DND-41 (cell line): ENCODE measurements around the gene S100PBP.

Experiments
- EZH2 ChIP-seq: IDR thresholded peaks from 3 replicates; pipeline ENCODE4 v1.6.1; 2012; ENCODE audit warnings: borderline replicate concordance, low read depth, mild to moderate bottlenecking, moderate library complexity, low read length, inconsistent platforms; ENCODE audit not compliant: severe bottlenecking
- TF ChIP-seq, protein P1 (sequence below): IDR thresholded peaks from 2 replicates; pipeline ENCODE4 v1.5.1; 2012; ENCODE audit warnings: borderline replicate concordance, low read length, moderate library complexity, mild to moderate bottlenecking; ENCODE audit not compliant: poor library complexity, severe bottlenecking; ENCODE audit errors: extremely low read depth

DNA sequence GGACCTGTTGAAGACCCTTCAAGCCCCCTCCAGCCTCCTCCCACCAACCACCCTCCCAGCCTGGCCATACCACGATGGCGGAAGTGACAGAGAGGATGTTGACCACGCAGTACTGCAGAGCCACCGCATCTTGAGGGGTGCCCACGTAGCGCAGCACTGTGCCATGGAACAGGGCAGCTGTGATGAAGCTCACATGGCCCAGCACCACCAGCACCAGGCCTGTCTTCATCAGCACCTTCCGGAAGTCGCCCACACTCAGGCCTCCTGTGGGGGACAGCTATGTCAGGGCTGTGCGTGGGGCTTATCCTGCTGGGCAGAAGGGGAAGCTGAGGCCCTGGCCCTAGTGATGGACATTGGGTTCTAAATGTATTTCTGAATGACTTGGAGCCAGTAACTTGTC is 80.6 kb downstream of the S100PBP start:
- TF ChIP-seq, protein P1, sequence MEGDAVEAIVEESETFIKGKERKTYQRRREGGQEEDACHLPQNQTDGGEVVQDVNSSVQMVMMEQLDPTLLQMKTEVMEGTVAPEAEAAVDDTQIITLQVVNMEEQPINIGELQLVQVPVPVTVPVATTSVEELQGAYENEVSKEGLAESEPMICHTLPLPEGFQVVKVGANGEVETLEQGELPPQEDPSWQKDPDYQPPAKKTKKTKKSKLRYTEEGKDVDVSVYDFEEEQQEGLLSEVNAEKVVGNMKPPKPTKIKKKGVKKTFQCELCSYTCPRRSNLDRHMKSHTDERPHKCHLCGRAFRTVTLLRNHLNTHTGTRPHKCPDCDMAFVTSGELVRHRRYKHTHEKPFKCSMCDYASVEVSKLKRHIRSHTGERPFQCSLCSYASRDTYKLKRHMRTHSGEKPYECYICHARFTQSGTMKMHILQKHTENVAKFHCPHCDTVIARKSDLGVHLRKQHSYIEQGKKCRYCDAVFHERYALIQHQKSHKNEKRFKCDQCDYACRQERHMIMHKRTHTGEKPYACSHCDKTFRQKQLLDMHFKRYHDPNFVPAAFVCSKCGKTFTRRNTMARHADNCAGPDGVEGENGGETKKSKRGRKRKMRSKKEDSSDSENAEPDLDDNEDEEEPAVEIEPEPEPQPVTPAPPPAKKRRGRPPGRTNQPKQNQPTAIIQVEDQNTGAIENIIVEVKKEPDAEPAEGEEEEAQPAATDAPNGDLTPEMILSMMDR: no peak
- no peak for TF ChIP-seq EZH2
